AG04450 (cell line): Measurements from ENCODE around the gene NPL. TPM values are rescaled to one million over a fixed set of nuclear protein-coding genes. Genes with fewer than 3 reads are reported as not detected.

Source experiments
- CTCF ChIA-PET: fragments of 300-600, 350-600 bp; formaldehyde crosslinking; extraction: SDS; loops from one replicate; lab custom pipeline; 2022; ENCODE audit warnings: antibody characterized with exemption, inconsistent platforms; lab: Charles Lee
- POLR2A ChIA-PET: fragments of 350-600 bp; formaldehyde crosslinking; extraction: SDS; loops from one replicate; lab custom pipeline; 2021; ENCODE audit warnings: antibody characterized with exemption, inconsistent platforms; lab: Yijun Ruan, JAX
- DNase-seq: peaks from one replicate; pipeline ENCODE4 v3.0.0-alpha.2; 2011; ENCODE audit warnings: low read depth, low spot score
- H3K27ac ChIP-seq: one replicate; pipeline ENCODE4 v1.5.1; 2012; ENCODE audit warnings: low read depth, low read length, control low read depth
- H3K27me3 ChIP-seq: one replicate; pipeline ENCODE4 v1.6.0; 2012; ENCODE audit warnings: low read length; ENCODE audit not compliant: control insufficient read depth, insufficient read depth
- H3K4me3 ChIP-seq: 2 replicates; pipeline ENCODE4 v1.5.1; 2011; ENCODE audit warnings: mild to moderate bottlenecking, low read depth, low read length, control low read depth
- H3K9me3 ChIP-seq: 2 replicates; pipeline ENCODE4 v1.5.1; 2012; ENCODE audit warnings: low read length; ENCODE audit not compliant: control insufficient read depth, insufficient read depth
- CTCF ChIP-seq: IDR thresholded peaks from 2 replicates; pipeline ENCODE4 v1.5.1; 2011; ENCODE audit warnings: low read depth, low read length, control low read depth, inconsistent platforms
- polyA minus RNA-seq: library from RNA; depleted of rRNA, polyadenylated mRNA; stranded (reverse); fragments of >200 nt; gene quantifications from 2 replicates; pipeline ENCODE4 v1.2.3, GENCODE V29; 2011; rRNA and poly(A)+ RNA removed
- polyA plus RNA-seq: library from polyadenylated mRNA; depleted of rRNA; stranded (reverse); fragments of >200 nt; gene quantifications from 2 replicates; pipeline ENCODE4 v1.2.3, GENCODE V29; 2011; rRNA removed

Gene NPL, protein sequence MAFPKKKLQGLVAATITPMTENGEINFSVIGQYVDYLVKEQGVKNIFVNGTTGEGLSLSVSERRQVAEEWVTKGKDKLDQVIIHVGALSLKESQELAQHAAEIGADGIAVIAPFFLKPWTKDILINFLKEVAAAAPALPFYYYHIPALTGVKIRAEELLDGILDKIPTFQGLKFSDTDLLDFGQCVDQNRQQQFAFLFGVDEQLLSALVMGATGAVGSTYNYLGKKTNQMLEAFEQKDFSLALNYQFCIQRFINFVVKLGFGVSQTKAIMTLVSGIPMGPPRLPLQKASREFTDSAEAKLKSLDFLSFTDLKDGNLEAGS
- 0.48 and 0.55 TPM in 2 replicates for polyA plus RNA-seq
- 0.30 and 0.64 TPM in 2 replicates for polyA minus RNA-seq

DNA sequence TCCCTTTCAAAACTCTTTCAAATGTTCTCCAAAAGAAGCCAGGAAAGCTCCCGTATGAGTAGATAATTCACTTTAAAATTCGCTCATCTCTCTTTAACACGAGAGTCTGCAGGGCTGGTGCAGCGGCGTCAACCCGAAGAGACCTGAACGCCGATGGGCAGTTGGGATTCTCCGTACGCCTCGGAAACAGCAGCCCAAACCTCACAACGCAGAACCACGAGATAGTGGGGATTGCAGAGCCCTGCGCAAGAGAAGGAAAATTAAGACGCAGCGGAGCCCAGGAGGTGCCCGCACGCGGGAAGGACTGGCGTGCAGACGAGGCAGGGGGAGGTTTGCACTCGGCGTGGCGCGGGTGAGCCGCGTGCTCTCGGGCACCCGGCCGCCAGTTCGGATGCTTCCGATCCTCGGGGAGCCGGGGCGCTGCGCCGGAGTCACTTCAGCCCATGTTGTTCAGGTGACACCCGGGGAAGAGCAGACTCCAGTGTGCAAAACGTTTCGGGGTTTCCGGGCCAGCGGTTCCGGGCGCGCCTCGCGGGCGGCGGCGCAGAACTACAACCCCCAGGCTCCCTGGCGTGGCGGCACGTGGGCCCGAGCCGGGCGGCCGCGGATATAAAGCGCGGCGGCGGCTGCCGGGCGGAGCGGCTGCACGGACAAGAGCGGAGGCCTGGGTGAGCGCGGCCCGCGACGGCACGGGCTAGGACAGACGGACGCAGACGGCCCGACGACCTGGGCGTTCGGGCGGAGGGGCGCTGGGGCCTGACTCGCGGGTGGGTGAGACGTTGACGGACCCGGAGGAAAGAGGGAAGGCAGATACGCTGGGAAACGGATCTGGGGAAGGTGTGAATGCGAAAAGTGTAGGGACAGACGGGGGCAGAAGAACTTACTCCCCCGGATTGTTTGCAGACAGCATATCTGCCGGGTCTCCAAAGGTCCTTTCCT, at the start of gene NPL:
Gene NPL (plus strand): TSS at position 636 of the 939 bp plus-strand sequence. CDS start 4,599 bp downstream, outside the sequence.
- Histone ChIP-seq H3K4me3 (peak within 1 kb of the TSS; percentile 68), H3K9me3 (no peaks in the 10 kb centered on the region; the same call in 1 of the 2 replicates), H3K27me3 (peaks cover 38% of the 10 kb centered on the region), H3K27ac (no peak within 1 kb of the TSS)
- peak; percentile 10 for DNase-seq
- CTCF ChIA-PET = interaction anchor here (0.5 to 12.2 kb wide), 4 partner anchors 10 to 191 kb away, joined by 3 to 552 read pairs (median 3); no protein-coding TSS in a partner anchor
- no peak for TF ChIP-seq CTCF
- POLR2A ChIA-PET = no interaction called here

GRCh38 chr1:182740120-182740519, 49.5 kb upstream of the NPL start:
- H3K27me3 ChIP-seq = no peaks in the 10 kb centered on the region
- TF ChIP-seq CTCF = no peak
- ChIA-PET POLR2A (no interaction called here), CTCF (no interaction called here)
- no peaks in the 10 kb centered on the region for H3K9me3 ChIP-seq
- DNase-seq = no peak
- H3K4me3 ChIP-seq = no peak overlapping the region
- H3K27ac ChIP-seq = no peak overlapping the region

DNA sequence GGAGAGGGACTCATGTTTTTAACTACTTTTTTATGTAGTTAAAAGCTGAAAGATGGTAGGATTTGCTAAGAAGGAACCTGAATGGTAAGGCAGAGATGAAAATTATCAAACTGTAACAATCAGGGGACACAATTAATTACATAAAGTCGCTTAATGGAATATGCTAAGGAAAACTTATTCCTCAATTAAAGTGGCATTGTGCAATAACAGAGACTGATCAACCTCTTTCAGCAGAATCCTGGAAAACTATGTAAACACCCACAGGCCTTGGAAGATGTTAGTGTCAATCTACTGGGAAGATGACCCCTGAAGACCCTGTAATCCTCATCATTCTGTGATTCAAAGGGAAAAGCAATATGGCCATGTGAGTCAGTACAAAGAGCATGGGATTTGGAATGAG, 46.8 kb upstream of the NPL start:
- Histone ChIP-seq H3K27ac (no peak overlapping the region), H3K4me3 (no peak overlapping the region), H3K27me3 (peaks cover 4% of the 10 kb centered on the region), H3K9me3 (no peaks in the 10 kb centered on the region)
- no peak for TF ChIP-seq CTCF
- no peak for DNase-seq
- CTCF ChIA-PET = no interaction called here
- POLR2A ChIA-PET = no interaction called here

GRCh38 chr1:182752077-182752988, 37.2 kb upstream of the NPL start:
- POLR2A ChIA-PET = no interaction called here
- no peaks in the 10 kb centered on the region for H3K27me3 ChIP-seq
- CTCF ChIA-PET = interaction anchor here (1.4 kb wide), 1 partner anchor 32 kb away, joined by 3 read pairs; no protein-coding TSS in a partner anchor
- H3K4me3 ChIP-seq = no peak overlapping the region
- DNase-seq = peak; percentile 8
- no peak overlapping the region for H3K27ac ChIP-seq
- no peaks in the 10 kb centered on the region for H3K9me3 ChIP-seq
- TF ChIP-seq CTCF = no peak
